ENCODE data around the gene ZNF892. TPM values are rescaled to one million over a fixed set of nuclear protein-coding genes. Genes with fewer than 3 reads are reported as not detected.

Gene ZNF892
- total and polyA plus RNA-seq, 2 of the 4 experiments (the other 2 are of a cell fraction), result 0.46 to 2.7 TPM

- ChIA-PET POLR2A (ENCODE audit: unreplicated experiment) (no interaction called here), CTCF (no interaction called here)
- no peaks in the 10 kb centered on the region for H3K9me1 ChIP-seq (ENCODE audit: insufficient read depth, low read length)
- H3K23ac ChIP-seq (ENCODE audit: low read depth, low read length), result no peak overlapping the region
- no peak overlapping the region for H3K4me2 ChIP-seq (ENCODE audit: low read depth, low read length)
- H2BK20ac ChIP-seq (ENCODE audit: low read depth, low read length), result no peak overlapping the region
- no TSS peak for BruUV-seq (replicated peaks)
- in situ Hi-C loops (cut with MboI; ENCODE audit: low sequenced_read_pairs) (no loop called here), intact Hi-C loops (cut with micrococcal nuclease) (no loop called here), dilution Hi-C loops (cut with HindIII; ENCODE audit: low sequenced_read_pairs, unreplicated experiment) (no loop called here)
- no peak for DNase-seq
- H3K4me1 ChIP-seq (ENCODE audit: control insufficient read depth, insufficient read depth, low read length), result no peaks in the 10 kb centered on the region
- H3K79me1 ChIP-seq (ENCODE audit: low read depth in 1 of 2, low read length in 2 of 2), result peaks cover 0 to 4% of the 10 kb centered on the region in 2 experiments; a peak in 1 of 4 replicates
- WGBS, 2 experiments (ENCODE audit: extremely low coverage in 2 of 2, insufficient read length in 1 of 2), result no CpG with 5 or more reads among the region's 18 CpGs
- TF ChIP-seq BHLHE40 (IDR thresholded peaks at IDR 0.05; ENCODE audit: low read depth, low read length) (no peak), USF2 (IDR thresholded peaks at IDR 0.05; ENCODE audit: low read depth, low read length) (no peak), SMC3 (IDR thresholded peaks at IDR 0.05; ENCODE audit: low read depth, low read length) (no peak), CTCF (conservative IDR thresholded peaks at IDR 0.05; ENCODE audit: low read depth, low read length) (no peak), MXI1 (IDR thresholded peaks at IDR 0.05; ENCODE audit: borderline replicate concordance, low read depth, low read length) (no peak), RCOR1 (IDR thresholded peaks at IDR 0.05; ENCODE audit: insufficient replicate concordance, low read length) (no peak), MAFK (IDR thresholded peaks at IDR 0.05; ENCODE audit: low read depth, low read length) (no peak), NFE2L2 (IDR thresholded peaks at IDR 0.05; ENCODE audit: low read depth, low read length) (no peak), RAD21 (IDR thresholded peaks at IDR 0.05; ENCODE audit: low read length) (no peak), ELK1 (IDR thresholded peaks at IDR 0.05; ENCODE audit: borderline replicate concordance, low read depth, low read length) (no peak), POLR2A (IDR thresholded peaks at IDR 0.05; ENCODE audit: low read depth, low read length) (no peak), RFX5 (IDR thresholded peaks at IDR 0.05; ENCODE audit: low read depth, low read length) (no peak), CHD1 (IDR thresholded peaks at IDR 0.05; ENCODE audit: low read depth, low read length) (no peak), MAZ (IDR thresholded peaks at IDR 0.05; ENCODE audit: borderline replicate concordance, low read depth, low read length) (no peak), FOS (IDR thresholded peaks at IDR 0.05; ENCODE audit: low read depth, low read length) (no peak), CEBPB (IDR thresholded peaks at IDR 0.05; ENCODE audit: low read depth, low read length) (no peak)
- no peak overlapping the region for H4K8ac ChIP-seq (ENCODE audit: low read depth in 2 of 2, low read length in 2 of 2)
- ATAC-seq (ENCODE audit: low read depth), result no peak
- H3K56ac ChIP-seq (ENCODE audit: extremely low read depth, insufficient read depth, low read length), result no peak overlapping the region
- H2AFZ ChIP-seq (replicated peaks; ENCODE audit: low read length, poor library complexity), result no peak overlapping the region
- no peak overlapping the region for H4K91ac ChIP-seq (ENCODE audit: insufficient read depth, low read depth, low read length)
- H2BK5ac ChIP-seq (ENCODE audit: low read depth, low read length, poor library complexity, severe bottlenecking), result no peak overlapping the region
- no peak overlapping the region for H3K27ac ChIP-seq (ENCODE audit: insufficient read depth, low read length)
- H3K18ac ChIP-seq (ENCODE audit: low read depth, low read length), result no peak overlapping the region
- no peak overlapping the region for H3K14ac ChIP-seq (replicated peaks; ENCODE audit: low read depth, low read length)
- H3K4ac ChIP-seq (ENCODE audit: low read depth, low read length), result no peak overlapping the region
- no peak overlapping the region for H2AK9ac ChIP-seq (replicated peaks; ENCODE audit: low read depth, low read length, poor library complexity)
- H4K5ac ChIP-seq (ENCODE audit: low read depth, low read length), result no peak overlapping the region
- H3K4me3 ChIP-seq (ENCODE audit: insufficient read depth, low read depth, low read length), result no peak overlapping the region
- no peak overlapping the region for H2AK5ac ChIP-seq (ENCODE audit: low read depth, low read length)
- no peak overlapping the region for H2BK120ac ChIP-seq (ENCODE audit: low read depth, low read length)
- H3K9ac ChIP-seq (ENCODE audit: low read depth, low read length), result no peak overlapping the region
- peaks cover 18% of the 10 kb centered on the region for H3K9me3 ChIP-seq (ENCODE audit: control insufficient read depth, insufficient read depth, low read length)
- H2BK15ac ChIP-seq (ENCODE audit: low read depth, low read length), result no peak overlapping the region
- no peaks in the 10 kb centered on the region for H3K27me3 ChIP-seq (ENCODE audit: control insufficient read depth, insufficient read depth, low read length)
- no peaks in the 10 kb centered on the region for H4K20me1 ChIP-seq (ENCODE audit: insufficient read depth, low read length)
- H3K36me3 ChIP-seq (ENCODE audit: control insufficient read depth, insufficient read depth, low read length), result peaks cover 38% of the 10 kb centered on the region
Measured at GRCh38 chr2:95181774-95182173, 25.5 kb upstream of the ZNF892 start.
